Measurements from ENCODE around the gene PDE4D.

- TF ChIP-seq CTCF (IDR thresholded peaks at IDR 0.05) (no peak), POLR2A (IDR thresholded peaks at IDR 0.05) (no peak)
These were observed 44.1 kb upstream of the PDE4D start for GRCh38 chr5:59937633-59938032.

All from right lobe of liver (tissue), 4 donors.